Mesenchymal stem cell (in vitro differentiated cells and primary cell): ENCODE measurements around the gene TSPAN32.

Experiments
- DNase-seq: peaks from one replicate; pipeline ENCODE4 v3.0.0-alpha.2; 2013
- H2AFZ ChIP-seq: one replicate; pipeline ENCODE4 v1.6.1; 2013; ENCODE audit warnings: low read depth, mild to moderate bottlenecking, control low read depth, inconsistent platforms, low read length, moderate library complexity
- H2AK5ac ChIP-seq: 2 replicates; pipeline ENCODE4 v1.6.1; 2013; ENCODE audit warnings: low read length, moderate library complexity, mild to moderate bottlenecking, inconsistent platforms; ENCODE audit not compliant: severe bottlenecking
- H2BK120ac ChIP-seq: one replicate; pipeline ENCODE4 v1.6.1; 2013; ENCODE audit warnings: low read depth, mild to moderate bottlenecking, inconsistent platforms, low read length, moderate library complexity
- H2BK12ac ChIP-seq, 2 experiments: one replicate each; pipeline ENCODE4 v1.6.1; 2013; ENCODE audit warnings: inconsistent platforms in 2 of 2, low read length in 2 of 2, mild to moderate bottlenecking in 2 of 2, moderate library complexity in 2 of 2, control low read depth in 1 of 2
- H2BK15ac ChIP-seq: one replicate; pipeline ENCODE4 v1.6.1; 2013; ENCODE audit warnings: mild to moderate bottlenecking, low read depth, inconsistent platforms; ENCODE audit not compliant: poor library complexity, severe bottlenecking
- H2BK5ac ChIP-seq: 2 replicates; pipeline ENCODE4 v1.6.1; 2013; ENCODE audit warnings: low read depth, mild to moderate bottlenecking, low read length, control low read depth, inconsistent platforms; ENCODE audit not compliant: poor library complexity, severe bottlenecking
- H3K14ac ChIP-seq, 2 experiments: one replicate each; pipeline ENCODE4 v1.6.1; 2013; ENCODE audit warnings: inconsistent platforms in 2 of 2, low read length in 2 of 2, control low read depth in 1 of 2, mild to moderate bottlenecking in 1 of 2, moderate library complexity in 1 of 2
- H3K18ac ChIP-seq, 2 experiments: one replicate each; pipeline ENCODE4 v1.6.1; 2013; ENCODE audit warnings: inconsistent platforms in 2 of 2, low read length in 2 of 2, control low read depth in 1 of 2, low read depth in 1 of 2, mild to moderate bottlenecking in 1 of 2
- H3K23ac ChIP-seq, 2 experiments: one replicate each; pipeline ENCODE4 v1.6.1; 2013; ENCODE audit warnings: inconsistent platforms in 2 of 2, low read length in 2 of 2, mild to moderate bottlenecking in 2 of 2, moderate library complexity in 2 of 2, control low read depth in 1 of 2
- H3K27ac ChIP-seq: 2 replicates; pipeline ENCODE4 v1.5.1; 2013; ENCODE audit warnings: mild to moderate bottlenecking, moderate library complexity, low read length, control low read depth, inconsistent platforms; ENCODE audit not compliant: poor library complexity, severe bottlenecking
- H3K27me3 ChIP-seq, 2 experiments: 2 replicates each; pipeline versions ENCODE4 v1.6.1 to v1.7.0; 2013; ENCODE audit warnings: low read length in 2 of 2, mild to moderate bottlenecking in 2 of 2, moderate library complexity in 2 of 2, control low read depth in 1 of 2, inconsistent platforms in 1 of 2; ENCODE audit not compliant: control insufficient read depth in 1 of 2, insufficient read depth in 1 of 2
- H3K36me3 ChIP-seq, 2 experiments: 2 replicates each; pipeline versions ENCODE4 v1.6.1 to v1.7.0; 2013; ENCODE audit warnings: low read length in 2 of 2, control low read depth in 1 of 2, inconsistent platforms in 1 of 2, low read depth in 1 of 2, mild to moderate bottlenecking in 1 of 2; ENCODE audit not compliant: insufficient read depth in 2 of 2, control insufficient read depth in 1 of 2
- H3K4ac ChIP-seq, 2 experiments: one replicate each; pipeline ENCODE4 v1.6.1; 2013; ENCODE audit warnings: inconsistent platforms in 2 of 2, low read length in 2 of 2, mild to moderate bottlenecking in 2 of 2, moderate library complexity in 2 of 2, control low read depth in 1 of 2, low read depth in 1 of 2
- H3K4me1 ChIP-seq: 2 replicates; pipeline ENCODE4 v1.6.1; 2013; ENCODE audit warnings: low read depth, low read length, control low read depth; ENCODE audit not compliant: control insufficient read depth, insufficient read depth
- H3K4me2 ChIP-seq: 2 replicates; pipeline ENCODE4 v1.6.1; 2013; ENCODE audit warnings: low read length, mild to moderate bottlenecking, inconsistent platforms; ENCODE audit not compliant: poor library complexity, severe bottlenecking
- H3K4me3 ChIP-seq, 2 experiments: 2 replicates each; pipeline versions ENCODE4 v1.5.1 to v1.7.0; 2013; ENCODE audit warnings: low read length in 2 of 2, mild to moderate bottlenecking in 2 of 2, control low read depth in 1 of 2, low read depth in 1 of 2; ENCODE audit not compliant: insufficient read depth in 1 of 2
- H3K79me1 ChIP-seq: replicated peaks from 2 replicates; pipeline ENCODE4 v1.6.1; 2013; ENCODE audit warnings: mild to moderate bottlenecking, control low read depth, low read length, inconsistent platforms; ENCODE audit not compliant: poor library complexity, severe bottlenecking
- H3K9ac ChIP-seq: 2 replicates; pipeline ENCODE4 v1.7.0; 2013; ENCODE audit warnings: mild to moderate bottlenecking, low read length, moderate library complexity
- H3K9me3 ChIP-seq: 2 replicates; pipeline ENCODE4 v1.7.0; 2013; ENCODE audit warnings: mild to moderate bottlenecking, low read length; ENCODE audit not compliant: control insufficient read depth
- H4K8ac ChIP-seq: one replicate; pipeline ENCODE4 v1.6.1; 2013; ENCODE audit warnings: inconsistent platforms, mild to moderate bottlenecking, low read length, moderate library complexity
- H4K91ac ChIP-seq: one replicate; pipeline ENCODE4 v1.6.1; 2013; ENCODE audit warnings: mild to moderate bottlenecking, low read length, inconsistent platforms
- WGBS: methylation state at CpG from one replicate; pipeline ENCODE4 v1.1.7; 2013; ENCODE audit warnings: mixed read lengths; 5-methylcytosine and 5-hydroxymethylcytosine counted together

Gene TSPAN32

DNA sequence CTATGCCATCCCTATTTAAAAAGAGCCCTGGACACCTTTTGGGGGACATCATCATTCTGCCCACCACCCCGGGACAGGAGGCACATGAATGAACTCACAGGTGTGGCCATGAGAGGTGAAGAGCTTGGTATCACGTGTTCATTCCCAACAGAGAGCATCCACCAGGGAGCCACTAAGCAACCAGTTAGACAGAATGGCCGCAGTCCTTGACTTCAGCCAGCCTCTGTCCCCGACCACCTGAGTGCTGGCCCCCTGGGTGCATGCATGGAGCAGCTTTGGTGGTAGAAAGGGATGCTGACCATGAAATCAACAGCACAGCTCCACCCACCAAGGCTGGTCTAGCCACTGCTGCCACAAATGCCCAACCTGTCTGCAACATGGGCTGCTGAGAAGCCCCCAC, 44.2 kb downstream of the TSPAN32 start:
- H3K27me3 ChIP-seq: peaks cover 0 to 28% of the 10 kb centered on the region in 2 experiments
- no peak overlapping the region for H3K14ac ChIP-seq
- WGBS: 57% methylated on average over 4 of the region's 4 CpGs
- no peaks in the 10 kb centered on the region for H3K36me3 ChIP-seq
- no peak overlapping the region for H2BK12ac ChIP-seq
- no peak overlapping the region for H2BK15ac ChIP-seq
- H3K9ac ChIP-seq: no peak overlapping the region
- no peak overlapping the region for H2AFZ ChIP-seq
- peaks cover 37% of the 10 kb centered on the region for H3K9me3 ChIP-seq
- no peaks in the 10 kb centered on the region for H3K4me1 ChIP-seq
- H2BK120ac ChIP-seq: no peak overlapping the region
- H4K91ac ChIP-seq: no peak overlapping the region
- no peak overlapping the region for H4K8ac ChIP-seq
- H3K23ac ChIP-seq: no peak overlapping the region
- no peak overlapping the region for H3K4me2 ChIP-seq
- H3K4ac ChIP-seq: no peak overlapping the region
- no peak overlapping the region for H3K27ac ChIP-seq
- H2BK5ac ChIP-seq: no peak overlapping the region
- H3K4me3 ChIP-seq: no peak overlapping the region
- no peak overlapping the region for H2AK5ac ChIP-seq
- no peaks in the 10 kb centered on the region for H3K79me1 ChIP-seq
- DNase-seq: no peak
- H3K18ac ChIP-seq: no peak overlapping the region

DNA sequence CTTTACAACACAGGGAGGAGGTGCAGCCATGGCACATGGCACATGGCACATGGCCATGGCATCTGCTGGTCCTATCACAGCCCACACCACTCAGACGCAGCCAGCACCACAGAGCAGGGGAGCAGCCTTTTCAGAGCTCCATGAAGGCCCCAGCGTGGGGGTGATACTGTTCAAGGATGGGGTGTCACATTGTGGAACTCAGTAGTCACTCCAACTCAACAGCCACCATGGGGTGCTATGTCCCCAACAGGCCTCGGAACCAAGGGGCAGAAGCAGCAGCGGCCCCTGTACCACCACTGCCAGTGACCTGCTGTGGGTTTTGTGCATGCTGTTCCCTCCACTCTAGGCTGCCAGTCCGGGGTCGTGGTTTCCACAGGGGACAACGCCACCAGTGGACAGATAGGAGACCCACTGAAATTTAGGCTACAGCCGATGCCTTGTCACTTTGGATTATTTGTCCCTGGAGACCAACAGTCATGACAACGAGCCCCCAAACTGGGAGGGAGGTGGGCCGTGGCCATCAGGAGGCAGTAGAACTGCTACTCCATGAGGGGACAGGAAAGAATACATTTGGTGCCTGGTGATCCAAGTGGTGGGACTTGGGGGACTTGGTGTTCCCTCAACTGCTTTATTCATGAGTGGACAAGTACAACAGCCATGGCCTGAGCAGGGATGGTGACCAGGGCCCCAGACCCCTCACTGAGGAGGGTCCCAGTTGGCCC, 44.9 kb downstream of the TSPAN32 start:
- no peak overlapping the region for H3K4me2 ChIP-seq
- no peak overlapping the region for H4K91ac ChIP-seq
- no peak overlapping the region for H2BK15ac ChIP-seq
- H2AK5ac ChIP-seq: no peak overlapping the region
- no peak overlapping the region for H3K4me3 ChIP-seq
- no peak overlapping the region for H3K9ac ChIP-seq
- H3K27ac ChIP-seq: no peak overlapping the region
- no peak overlapping the region for H2BK12ac ChIP-seq
- H3K4me1 ChIP-seq: no peaks in the 10 kb centered on the region
- no peak overlapping the region for H2BK120ac ChIP-seq
- no peak overlapping the region for H2BK5ac ChIP-seq
- WGBS: 70% methylated on average over 10 of the region's 10 CpGs
- no peaks in the 10 kb centered on the region for H3K79me1 ChIP-seq
- H3K14ac ChIP-seq: no peak overlapping the region
- no peak overlapping the region for H3K23ac ChIP-seq
- H3K9me3 ChIP-seq: peaks cover 44% of the 10 kb centered on the region
- H4K8ac ChIP-seq: no peak overlapping the region
- H3K4ac ChIP-seq: no peak overlapping the region
- H3K18ac ChIP-seq: no peak overlapping the region
- H2AFZ ChIP-seq: no peak overlapping the region
- no peaks in the 10 kb centered on the region for H3K36me3 ChIP-seq
- DNase-seq: no peak
- peaks cover 0 to 26% of the 10 kb centered on the region in 2 experiments for H3K27me3 ChIP-seq

DNA sequence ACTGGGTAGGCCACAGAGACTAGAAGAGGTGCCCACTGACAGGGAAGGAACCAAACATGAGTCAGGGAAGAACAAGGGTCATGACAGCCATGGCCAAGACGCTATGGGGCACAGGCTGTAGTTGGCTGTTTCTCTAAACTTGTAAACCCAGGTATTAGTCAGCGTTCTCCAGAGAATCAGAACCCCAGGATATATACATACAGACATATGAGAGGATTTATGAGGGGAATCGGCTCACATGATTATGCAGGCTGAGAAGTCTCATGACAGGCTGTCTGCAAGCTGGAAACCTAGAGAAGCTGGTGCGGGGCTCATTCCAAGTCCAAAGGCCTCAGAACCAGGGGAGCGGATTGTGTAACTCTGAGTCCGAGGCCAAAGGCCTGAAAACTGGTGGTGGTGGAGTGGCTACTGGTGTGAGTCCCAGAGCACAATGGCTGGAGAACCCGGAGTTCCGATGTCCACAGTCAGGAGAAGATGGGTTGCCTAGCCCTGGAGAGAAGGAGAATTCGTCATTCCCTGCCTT, 45.6 kb downstream of the TSPAN32 start:
- H3K4ac ChIP-seq: no peak overlapping the region
- WGBS: 76% methylated on average over 7 of the region's 9 CpGs

DNA sequence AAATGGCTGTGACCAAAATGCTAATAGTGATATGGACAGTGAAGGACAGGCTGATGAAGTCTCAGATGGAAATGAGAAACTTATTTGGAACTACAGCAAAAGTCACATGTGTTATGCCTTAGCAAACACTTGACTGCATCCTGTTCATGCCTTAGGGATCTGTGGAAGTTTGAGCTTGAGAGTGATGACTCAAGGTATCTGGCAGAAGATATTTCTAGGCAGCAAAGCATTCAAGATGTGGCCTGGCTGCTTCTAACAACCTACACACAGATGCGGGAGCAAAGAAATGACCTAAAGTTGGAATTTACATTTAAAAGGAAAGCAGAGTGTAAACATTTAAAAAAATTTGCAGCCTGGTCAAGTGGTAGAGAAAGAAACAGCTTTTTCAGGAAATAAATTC, 47.2 kb downstream of the TSPAN32 start:
- H2BK120ac ChIP-seq: no peak overlapping the region
- no peak overlapping the region for H2BK15ac ChIP-seq
- no peak overlapping the region for H2AFZ ChIP-seq
- H3K14ac ChIP-seq: no peak overlapping the region
- no peak overlapping the region for H3K23ac ChIP-seq
- H4K8ac ChIP-seq: no peak overlapping the region
- H2BK5ac ChIP-seq: no peak overlapping the region
- no peaks in the 10 kb centered on the region for H3K79me1 ChIP-seq
- H4K91ac ChIP-seq: no peak overlapping the region
- no peaks in the 10 kb centered on the region for H3K4me1 ChIP-seq
- WGBS: no CpG with 5 or more reads among the region's 1 CpG
- peak overlapping the region in 1 of 2 experiments; percentile 53 for H3K4me3 ChIP-seq
- H2BK12ac ChIP-seq: no peak overlapping the region
- no peak overlapping the region for H3K27ac ChIP-seq
- no peaks in the 10 kb centered on the region for H3K36me3 ChIP-seq
- H3K18ac ChIP-seq: no peak overlapping the region
- no peak overlapping the region for H3K4ac ChIP-seq
- H3K27me3 ChIP-seq: peaks cover 0 to 27% of the 10 kb centered on the region in 2 experiments
- H3K9me3 ChIP-seq: peaks cover 62% of the 10 kb centered on the region
- no peak overlapping the region for H2AK5ac ChIP-seq
- DNase-seq: peak; percentile 23
- H3K4me2 ChIP-seq: no peak overlapping the region
- no peak overlapping the region for H3K9ac ChIP-seq

More for the DNA sequence above, 45.6 kb downstream of the TSPAN32 start:
- no peak overlapping the region for H3K4me2 ChIP-seq
- no peak overlapping the region for H3K23ac ChIP-seq
- no peak overlapping the region for H3K27ac ChIP-seq
- no peak overlapping the region for H2BK15ac ChIP-seq
- no peak overlapping the region for H3K4me3 ChIP-seq
- no peak overlapping the region for H2BK120ac ChIP-seq
- H4K8ac ChIP-seq: no peak overlapping the region
- H2AK5ac ChIP-seq: no peak overlapping the region
- no peaks in the 10 kb centered on the region for H3K36me3 ChIP-seq
- no peak overlapping the region for H2BK12ac ChIP-seq
- H2AFZ ChIP-seq: no peak overlapping the region
- H3K4me1 ChIP-seq: no peaks in the 10 kb centered on the region
- no peak overlapping the region for H3K14ac ChIP-seq
- H3K9me3 ChIP-seq: peaks cover 50% of the 10 kb centered on the region
- H3K27me3 ChIP-seq: peaks cover 0 to 30% of the 10 kb centered on the region in 2 experiments
- H3K9ac ChIP-seq: no peak overlapping the region
- no peak overlapping the region for H4K91ac ChIP-seq
- H2BK5ac ChIP-seq: no peak overlapping the region
- no peak overlapping the region for H3K18ac ChIP-seq
- no peak for DNase-seq
- no peaks in the 10 kb centered on the region for H3K79me1 ChIP-seq
